Liver (tissue), 9 donors: ENCODE measurements around the gene UBA1. TPM values are rescaled to one million over a fixed set of nuclear protein-coding genes. Genes with fewer than 3 reads are reported as not detected.

ENCODE experiments used
- DNase-seq: peaks from one replicate; pipeline ENCODE4 v3.0.0-alpha.2; 2017; ENCODE audit warnings: low spot score
- H3K27ac ChIP-seq, 2 donors: one replicate each; pipeline ENCODE4 v1.7.0; 2013; ENCODE audit warnings: inconsistent platforms in 2 of 2, low read length in 2 of 2, control low read depth in 1 of 2, low read depth in 1 of 2, mild to moderate bottlenecking in 1 of 2
- H3K27me3 ChIP-seq, 4 donors: one replicate each; pipeline versions ENCODE4 v1.6.1 to v1.7.0; 2013; ENCODE audit warnings: low read length in 3 of 4, inconsistent platforms in 1 of 4, mild to moderate bottlenecking in 1 of 4, moderate library complexity in 1 of 4; ENCODE audit not compliant: control insufficient read depth in 4 of 4, insufficient read depth in 4 of 4
- H3K36me3 ChIP-seq, 4 donors: one replicate each; pipeline versions ENCODE4 v1.6.1 to v1.7.0; 2013; ENCODE audit warnings: low read length in 3 of 4, mild to moderate bottlenecking in 3 of 4, low read depth in 1 of 4, moderate library complexity in 1 of 4; ENCODE audit not compliant: control insufficient read depth in 4 of 4, insufficient read depth in 3 of 4
- H3K4me1 ChIP-seq, 4 donors: one replicate each; pipeline versions ENCODE4 v1.6.1 to v1.7.0; 2013; ENCODE audit warnings: low read length in 3 of 4, mild to moderate bottlenecking in 3 of 4, moderate library complexity in 1 of 4; ENCODE audit not compliant: control insufficient read depth in 4 of 4, insufficient read depth in 4 of 4
- H3K4me3 ChIP-seq, 3 donors: one replicate each; pipeline versions ENCODE4 v1.6.1 to v1.7.0; 2013; ENCODE audit warnings: low read length in 3 of 3, control low read depth in 1 of 3, low read depth in 1 of 3, mild to moderate bottlenecking in 1 of 3
- H3K9ac ChIP-seq, 2 donors: one replicate each; pipeline ENCODE4 v1.7.0; 2013; ENCODE audit warnings: low read length in 2 of 2, mild to moderate bottlenecking in 2 of 2, moderate library complexity in 2 of 2, control low read depth in 1 of 2, low read depth in 1 of 2
- H3K9me3 ChIP-seq, 4 donors: one replicate each; pipeline versions ENCODE4 v1.6.1 to v1.7.0; 2013; ENCODE audit warnings: low read length in 3 of 4; ENCODE audit not compliant: control insufficient read depth in 4 of 4
- FOXA1 ChIP-seq: IDR thresholded peaks from 2 replicates; pipeline ENCODE4 v1.6.1; 2016; ENCODE audit warnings: antibody characterized with exemption
- FOXA2 ChIP-seq: IDR thresholded peaks from 2 replicates; pipeline ENCODE4 v1.6.1; 2016; ENCODE audit warnings: antibody characterized with exemption
- HNF4A ChIP-seq, 2 donors: conservative IDR thresholded peaks; 2 replicates each; pipeline ENCODE4 v1.6.1; 2016; ENCODE audit warnings: antibody characterized with exemption in 2 of 2, mild to moderate bottlenecking in 2 of 2
- JUND ChIP-seq, 2 donors: IDR thresholded peaks; 2 replicates each; pipeline ENCODE4 v1.6.1; 2016; ENCODE audit warnings: antibody characterized with exemption in 2 of 2
- RAD21 ChIP-seq, 2 donors: IDR thresholded peaks; 2 replicates each; pipeline ENCODE4 v1.6.1; 2016; ENCODE audit warnings: antibody characterized with exemption in 2 of 2, mild to moderate bottlenecking in 2 of 2
- SP1 ChIP-seq: IDR thresholded peaks from 2 replicates; pipeline ENCODE4 v1.6.1; 2018; ENCODE audit warnings: antibody characterized with exemption, mild to moderate bottlenecking
- TAF1 ChIP-seq: conservative IDR thresholded peaks from 2 replicates; pipeline ENCODE4 v1.6.1; 2016; ENCODE audit warnings: antibody characterized with exemption, mild to moderate bottlenecking
- YY1 ChIP-seq: IDR thresholded peaks from 2 replicates; pipeline ENCODE4 v1.6.1; 2016; ENCODE audit warnings: antibody characterized with exemption, mild to moderate bottlenecking
- WGBS: extraction: QIAGEN DNeasy Blood & Tissue Kit; methylation state at CpG from one replicate; pipeline ENCODE4 v1.1.7; 2013; 5-methylcytosine and 5-hydroxymethylcytosine counted together
- polyA plus RNA-seq, 2 donors: library from polyadenylated mRNA; stranded (reverse) in 1 of 2; unstranded in 1 of 2; fragments of 200-250 nt in 1 of 2; fragments of >200 nt in 1 of 2; fragmentation: Nextera tagmentation in 1 of 2; extraction: Ambion mirVana in 1 of 2; gene quantifications; one replicate each; pipeline versions ENCODE4 v1.2.1 to v1.2.3, GENCODE V29; 2013 to 2015
- total RNA-seq, 2 donors: library from RNA; depleted of rRNA; stranded (reverse); fragments of >200 nt; gene quantifications; one replicate each; pipeline ENCODE4 v1.2.3, GENCODE V29; 2014
- TF ChIP-seq, protein P1 (sequence below): IDR thresholded peaks from 2 replicates; pipeline ENCODE4 v1.6.1; 2016; ENCODE audit warnings: antibody characterized with exemption
- TF ChIP-seq, protein P2 (sequence below): IDR thresholded peaks from 2 replicates; pipeline ENCODE4 v1.6.1; 2016; ENCODE audit warnings: antibody characterized with exemption, mild to moderate bottlenecking
- TF ChIP-seq, protein P3 (sequence below): fragments of 150-350 bp; IDR thresholded peaks from 2 replicates; pipeline ENCODE4 v1.5.1; 2017; ENCODE audit warnings: improper control_type of control experiment, low read depth, low read length; ENCODE audit not compliant: missing input control
- TF ChIP-seq, protein P4 (sequence below): IDR thresholded peaks from 2 replicates; pipeline ENCODE4 v1.6.1; 2016; ENCODE audit warnings: antibody characterized with exemption
- donor health status: healthy.
- donor health status: healthy.
- donor health status: healthy.
- donor health status: healthy.
- donor health status: healthy.

UBA1 gene
- total and polyA plus RNA-seq, 4 donors, result 39.8 to 85.4 (median 68.7) TPM

DNA sequence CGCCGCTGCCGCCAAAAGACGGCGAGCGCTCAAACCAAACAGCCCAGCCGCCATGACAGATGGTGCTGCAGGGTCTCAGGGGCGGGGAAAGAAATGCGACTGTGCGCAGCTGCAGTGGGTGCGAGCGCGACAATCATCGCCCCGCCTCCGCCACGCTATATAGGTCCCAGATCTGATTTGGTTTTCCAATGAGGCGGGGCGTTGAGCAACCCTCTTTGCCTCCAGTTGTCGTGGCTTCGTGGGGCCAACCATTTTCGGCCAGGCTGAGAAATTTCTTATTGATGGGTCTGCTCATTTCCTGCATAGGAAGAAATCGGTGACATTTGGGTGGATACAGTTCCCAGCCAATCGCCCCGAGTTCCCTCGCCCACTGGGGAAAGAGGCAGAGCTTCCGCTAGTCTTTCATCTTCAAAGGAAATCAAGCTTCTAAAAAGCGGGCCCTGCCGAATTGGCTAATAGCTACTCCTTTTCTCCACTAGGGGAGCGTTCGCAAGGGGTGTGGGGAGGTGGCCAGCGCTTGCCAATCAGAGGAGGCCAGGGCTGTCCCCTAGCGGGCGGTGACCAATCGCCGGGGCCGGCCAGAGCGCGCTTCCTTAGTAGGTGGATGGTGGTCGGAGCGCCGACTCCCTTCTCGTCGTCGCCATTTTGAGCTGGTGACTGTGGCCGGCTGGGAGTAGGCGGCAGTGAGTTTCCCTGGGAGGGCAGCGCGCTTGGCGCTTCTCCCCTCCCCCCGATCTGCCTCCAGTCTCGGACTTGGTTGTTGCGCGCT is 48.8 kb upstream of the UBA1 start, which contains the start of the genes NDUFB11 and RBM10:
TSS of gene NDUFB11 (minus strand) at position 77 of the 769 bp plus-strand sequence. CDS start at position 54, 23 bp downstream.
TSS of gene RBM10 (plus strand) at position 596 of the 769 bp plus-strand sequence. CDS start 2,261 bp downstream, outside the sequence.
- H3K36me3 ChIP-seq, result peaks cover 0 to 14% (median 4%) of the 10 kb centered on the region in 4 donors
- TF ChIP-seq, protein P1, sequence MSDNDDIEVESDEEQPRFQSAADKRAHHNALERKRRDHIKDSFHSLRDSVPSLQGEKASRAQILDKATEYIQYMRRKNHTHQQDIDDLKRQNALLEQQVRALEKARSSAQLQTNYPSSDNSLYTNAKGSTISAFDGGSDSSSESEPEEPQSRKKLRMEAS, result no peak
- TF ChIP-seq, protein P2, sequence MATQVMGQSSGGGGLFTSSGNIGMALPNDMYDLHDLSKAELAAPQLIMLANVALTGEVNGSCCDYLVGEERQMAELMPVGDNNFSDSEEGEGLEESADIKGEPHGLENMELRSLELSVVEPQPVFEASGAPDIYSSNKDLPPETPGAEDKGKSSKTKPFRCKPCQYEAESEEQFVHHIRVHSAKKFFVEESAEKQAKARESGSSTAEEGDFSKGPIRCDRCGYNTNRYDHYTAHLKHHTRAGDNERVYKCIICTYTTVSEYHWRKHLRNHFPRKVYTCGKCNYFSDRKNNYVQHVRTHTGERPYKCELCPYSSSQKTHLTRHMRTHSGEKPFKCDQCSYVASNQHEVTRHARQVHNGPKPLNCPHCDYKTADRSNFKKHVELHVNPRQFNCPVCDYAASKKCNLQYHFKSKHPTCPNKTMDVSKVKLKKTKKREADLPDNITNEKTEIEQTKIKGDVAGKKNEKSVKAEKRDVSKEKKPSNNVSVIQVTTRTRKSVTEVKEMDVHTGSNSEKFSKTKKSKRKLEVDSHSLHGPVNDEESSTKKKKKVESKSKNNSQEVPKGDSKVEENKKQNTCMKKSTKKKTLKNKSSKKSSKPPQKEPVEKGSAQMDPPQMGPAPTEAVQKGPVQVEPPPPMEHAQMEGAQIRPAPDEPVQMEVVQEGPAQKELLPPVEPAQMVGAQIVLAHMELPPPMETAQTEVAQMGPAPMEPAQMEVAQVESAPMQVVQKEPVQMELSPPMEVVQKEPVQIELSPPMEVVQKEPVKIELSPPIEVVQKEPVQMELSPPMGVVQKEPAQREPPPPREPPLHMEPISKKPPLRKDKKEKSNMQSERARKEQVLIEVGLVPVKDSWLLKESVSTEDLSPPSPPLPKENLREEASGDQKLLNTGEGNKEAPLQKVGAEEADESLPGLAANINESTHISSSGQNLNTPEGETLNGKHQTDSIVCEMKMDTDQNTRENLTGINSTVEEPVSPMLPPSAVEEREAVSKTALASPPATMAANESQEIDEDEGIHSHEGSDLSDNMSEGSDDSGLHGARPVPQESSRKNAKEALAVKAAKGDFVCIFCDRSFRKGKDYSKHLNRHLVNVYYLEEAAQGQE, result peak; percentile 77
- TF ChIP-seq, protein P3, sequence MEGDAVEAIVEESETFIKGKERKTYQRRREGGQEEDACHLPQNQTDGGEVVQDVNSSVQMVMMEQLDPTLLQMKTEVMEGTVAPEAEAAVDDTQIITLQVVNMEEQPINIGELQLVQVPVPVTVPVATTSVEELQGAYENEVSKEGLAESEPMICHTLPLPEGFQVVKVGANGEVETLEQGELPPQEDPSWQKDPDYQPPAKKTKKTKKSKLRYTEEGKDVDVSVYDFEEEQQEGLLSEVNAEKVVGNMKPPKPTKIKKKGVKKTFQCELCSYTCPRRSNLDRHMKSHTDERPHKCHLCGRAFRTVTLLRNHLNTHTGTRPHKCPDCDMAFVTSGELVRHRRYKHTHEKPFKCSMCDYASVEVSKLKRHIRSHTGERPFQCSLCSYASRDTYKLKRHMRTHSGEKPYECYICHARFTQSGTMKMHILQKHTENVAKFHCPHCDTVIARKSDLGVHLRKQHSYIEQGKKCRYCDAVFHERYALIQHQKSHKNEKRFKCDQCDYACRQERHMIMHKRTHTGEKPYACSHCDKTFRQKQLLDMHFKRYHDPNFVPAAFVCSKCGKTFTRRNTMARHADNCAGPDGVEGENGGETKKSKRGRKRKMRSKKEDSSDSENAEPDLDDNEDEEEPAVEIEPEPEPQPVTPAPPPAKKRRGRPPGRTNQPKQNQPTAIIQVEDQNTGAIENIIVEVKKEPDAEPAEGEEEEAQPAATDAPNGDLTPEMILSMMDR, result peak; percentile 68
- TF ChIP-seq HNF4A (conservative IDR thresholded peaks at IDR 0.05) (peak in 1 of 2 donors; percentile 7), YY1 (peak; percentile 95), FOXA1 (no peak), RAD21 (IDR thresholded peaks at IDR 0.05) (peak in 1 of 2 donors; percentile 38), TAF1 (peak; percentile 60), SP1 (peak; percentile 80), FOXA2 (no peak)
- TF ChIP-seq, protein P4, sequence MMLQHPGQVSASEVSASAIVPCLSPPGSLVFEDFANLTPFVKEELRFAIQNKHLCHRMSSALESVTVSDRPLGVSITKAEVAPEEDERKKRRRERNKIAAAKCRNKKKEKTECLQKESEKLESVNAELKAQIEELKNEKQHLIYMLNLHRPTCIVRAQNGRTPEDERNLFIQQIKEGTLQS, result no peak
- under 1% methylated on average over 54 of the region's 54 CpGs for WGBS
- DNase-seq, result peak; percentile 86
- peak within 1 kb of the TSS; percentile 51 to 86 for H3K9ac ChIP-seq
- H3K4me3 ChIP-seq, result peak within 1 kb of the TSS; percentile 75 to 87 (median 75)
- no peaks in the 10 kb centered on the region for H3K27me3 ChIP-seq
- peak within 1 kb of the TSS; percentile 78 to 88 for H3K27ac ChIP-seq
- peaks cover 6 to 24% (median 17%) of the 10 kb centered on the region in 4 donors for H3K4me1 ChIP-seq
- no peaks in the 10 kb centered on the region for H3K9me3 ChIP-seq

DNA sequence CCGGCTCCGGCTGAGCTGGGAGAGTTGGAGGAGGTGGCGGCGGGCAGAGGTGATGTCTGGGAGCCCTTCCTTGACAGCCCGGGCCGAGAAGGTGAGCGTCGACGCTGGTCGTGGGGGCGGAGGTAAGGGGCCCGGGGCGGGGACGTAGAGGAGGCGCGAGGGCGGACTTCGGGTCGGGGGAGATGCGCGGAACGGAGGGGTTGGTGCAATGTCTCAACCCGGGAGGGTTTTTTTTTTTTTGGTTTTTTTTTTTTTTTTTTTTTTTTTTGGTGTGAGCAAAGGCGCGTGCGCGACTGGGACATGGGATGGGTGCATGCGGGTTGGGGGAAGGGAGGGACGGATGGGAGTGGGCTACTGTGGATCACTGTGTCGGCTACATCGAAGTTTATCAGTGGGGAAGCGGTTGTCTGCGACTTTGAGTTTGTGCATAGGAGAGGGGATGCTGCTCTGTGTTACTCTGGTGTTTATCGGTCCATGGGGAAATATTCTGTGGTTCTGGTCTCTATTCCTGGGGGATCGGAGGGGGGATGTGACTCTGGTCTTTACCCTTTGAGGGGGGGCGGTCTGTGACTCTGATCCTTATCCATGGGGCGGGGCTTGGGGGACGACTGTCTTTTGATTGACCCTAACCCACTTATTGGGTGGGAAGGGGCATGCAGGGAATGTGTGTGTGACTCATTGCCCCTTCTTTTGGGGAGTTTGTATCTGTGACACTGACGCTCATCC is 48.1 kb upstream of the UBA1 start:
- 1% methylated on average over 39 of the region's 39 CpGs for WGBS
- H3K36me3 ChIP-seq, result peaks cover 0 to 8% (median 3%) of the 10 kb centered on the region in 4 donors

More for the DNA sequence above, 48.1 kb upstream of the UBA1 start:
- Histone ChIP-seq H3K4me3 (peak overlapping the region; percentile 74 to 84 (median 75)), H3K9ac (peak overlapping the region; percentile 48 to 68), H3K27ac (peak overlapping the region; percentile 78 to 88), H3K9me3 (no peaks in the 10 kb centered on the region), H3K27me3 (no peaks in the 10 kb centered on the region), H3K4me1 (peaks cover 6 to 24% (median 17%) of the 10 kb centered on the region in 4 donors)
- TF ChIP-seq TAF1 (no peak), HNF4A (conservative IDR thresholded peaks at IDR 0.05) (no peak), YY1 (peak; percentile 7), SP1 (no peak), JUND (IDR thresholded peaks at IDR 0.05) (no peak)
- TF ChIP-seq, protein P3, result no peak
- DNase-seq, result no peak
